Measurements from ENCODE around the gene PCK1. TPM values are rescaled to one million over a fixed set of nuclear protein-coding genes. Genes with fewer than 3 reads are reported as not detected.

The PCK1 gene
- total and polyA plus RNA-seq, 2 donors (not counting 1 experiment from before 2014, with no cell fraction given) = under 0.01 TPM; not detected in 1

DNA sequence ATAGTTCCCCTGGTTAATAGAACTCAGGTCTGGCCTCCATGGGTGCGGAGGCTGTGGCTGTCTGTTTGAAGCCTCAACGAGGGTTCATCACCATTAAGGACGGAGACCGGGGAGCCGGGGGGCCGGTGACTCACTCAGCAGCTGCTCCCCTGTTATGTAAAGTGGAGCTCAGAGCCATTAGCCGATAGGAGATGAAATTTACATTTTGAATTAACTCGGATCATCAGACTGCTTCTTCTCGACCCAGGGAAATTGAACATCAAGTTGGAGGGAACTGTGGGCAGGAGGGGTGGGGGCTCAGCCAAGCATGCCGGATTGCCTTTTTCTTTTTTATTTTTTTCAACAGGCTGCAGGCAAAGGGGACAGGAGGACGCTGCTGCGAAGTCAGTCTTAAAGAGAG, 12.3 kb downstream of the PCK1 start:
- Histone ChIP-seq H3K79me2 (ENCODE audit: control insufficient read depth, insufficient read depth, low read length) (no peaks in the 10 kb centered on the region), H3K27me3 (ENCODE audit: control insufficient read depth, insufficient read depth, low read length) (no peaks in the 10 kb centered on the region), H3K36me3 (ENCODE audit: control insufficient read depth, insufficient read depth, low read length) (no peaks in the 10 kb centered on the region), H3K9me3 (ENCODE audit: control insufficient read depth, insufficient read depth, low read depth, low read length) (no peaks in the 10 kb centered on the region), H3K4me1 (ENCODE audit: control insufficient read depth, extremely low read depth, insufficient read depth, low read length) (no peaks in the 10 kb centered on the region), H3K9ac (ENCODE audit: insufficient read depth, low read length) (no peak overlapping the region), H4K20me1 (ENCODE audit: control insufficient read depth, extremely low read depth, insufficient read depth, low read length) (no peaks in the 10 kb centered on the region), H3K27ac (ENCODE audit: insufficient read depth, low read length) (no peak overlapping the region), H2AFZ (ENCODE audit: low read length) (no peak overlapping the region), H3K4me2 (ENCODE audit: extremely low read depth, insufficient read depth, low read length) (no peak overlapping the region), H3K4me3 (replicated peaks in 1 of 4; ENCODE audit: control extremely low read depth in 1 of 4, insufficient read depth in 1 of 4, low read depth in 3 of 4, low read length in 4 of 4) (no peak overlapping the region)
- no peak for TF ChIP-seq EZH2 (IDR thresholded peaks at IDR 0.05; ENCODE audit: low read length, missing control alignments)
- TF ChIP-seq, protein P1, sequence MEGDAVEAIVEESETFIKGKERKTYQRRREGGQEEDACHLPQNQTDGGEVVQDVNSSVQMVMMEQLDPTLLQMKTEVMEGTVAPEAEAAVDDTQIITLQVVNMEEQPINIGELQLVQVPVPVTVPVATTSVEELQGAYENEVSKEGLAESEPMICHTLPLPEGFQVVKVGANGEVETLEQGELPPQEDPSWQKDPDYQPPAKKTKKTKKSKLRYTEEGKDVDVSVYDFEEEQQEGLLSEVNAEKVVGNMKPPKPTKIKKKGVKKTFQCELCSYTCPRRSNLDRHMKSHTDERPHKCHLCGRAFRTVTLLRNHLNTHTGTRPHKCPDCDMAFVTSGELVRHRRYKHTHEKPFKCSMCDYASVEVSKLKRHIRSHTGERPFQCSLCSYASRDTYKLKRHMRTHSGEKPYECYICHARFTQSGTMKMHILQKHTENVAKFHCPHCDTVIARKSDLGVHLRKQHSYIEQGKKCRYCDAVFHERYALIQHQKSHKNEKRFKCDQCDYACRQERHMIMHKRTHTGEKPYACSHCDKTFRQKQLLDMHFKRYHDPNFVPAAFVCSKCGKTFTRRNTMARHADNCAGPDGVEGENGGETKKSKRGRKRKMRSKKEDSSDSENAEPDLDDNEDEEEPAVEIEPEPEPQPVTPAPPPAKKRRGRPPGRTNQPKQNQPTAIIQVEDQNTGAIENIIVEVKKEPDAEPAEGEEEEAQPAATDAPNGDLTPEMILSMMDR (conservative IDR thresholded peaks at IDR 0.05 in 1 of 2, IDR thresholded peaks at IDR 0.05 in 1 of 2; ENCODE audit: low read depth in 1 of 2, low read length in 2 of 2) = no peak
- DNase-seq (ENCODE audit: low read depth in 2 of 2) = no peak

DNA sequence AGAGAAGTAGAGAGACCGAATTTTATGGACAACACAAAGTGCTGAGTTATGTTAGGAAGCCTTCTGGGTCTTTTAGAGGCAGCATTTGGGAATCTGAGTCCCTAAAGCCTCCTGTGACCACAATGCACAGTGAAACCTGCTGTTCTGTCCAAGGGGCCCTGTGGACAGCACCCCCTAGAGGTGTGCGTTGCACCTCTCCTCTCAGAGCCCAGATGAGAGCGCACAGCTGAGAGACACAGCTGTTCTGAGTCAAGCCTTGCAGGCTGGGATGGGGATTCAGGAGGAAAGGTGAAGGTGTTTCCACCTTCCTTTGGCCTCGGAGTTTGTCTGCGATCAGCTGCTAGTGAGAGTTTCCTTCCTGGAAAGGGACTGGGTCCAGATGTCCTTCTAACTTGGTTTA, 13.0 kb downstream of the PCK1 start:
- H3K36me3 ChIP-seq (ENCODE audit: control insufficient read depth, insufficient read depth, low read length) = no peaks in the 10 kb centered on the region
- H3K9ac ChIP-seq (ENCODE audit: insufficient read depth, low read length) = no peak overlapping the region
- TF ChIP-seq, protein P1 (conservative IDR thresholded peaks at IDR 0.05 in 1 of 2, IDR thresholded peaks at IDR 0.05 in 1 of 2; ENCODE audit: low read depth in 1 of 2, low read length in 2 of 2) = no peak
- TF ChIP-seq EZH2 (IDR thresholded peaks at IDR 0.05; ENCODE audit: low read length, missing control alignments) = no peak
- H3K79me2 ChIP-seq (ENCODE audit: control insufficient read depth, insufficient read depth, low read length) = no peaks in the 10 kb centered on the region
- DNase-seq (ENCODE audit: low read depth in 2 of 2) = no peak
- no peak overlapping the region for H3K4me3 ChIP-seq (replicated peaks in 1 of 4; ENCODE audit: control extremely low read depth in 1 of 4, insufficient read depth in 1 of 4, low read depth in 3 of 4, low read length in 4 of 4)
- no peaks in the 10 kb centered on the region for H3K9me3 ChIP-seq (ENCODE audit: control insufficient read depth, insufficient read depth, low read depth, low read length)
- no peak overlapping the region for H2AFZ ChIP-seq (ENCODE audit: low read length)
- H3K27ac ChIP-seq (ENCODE audit: insufficient read depth, low read length) = no peak overlapping the region
- H3K27me3 ChIP-seq (ENCODE audit: control insufficient read depth, insufficient read depth, low read length) = no peaks in the 10 kb centered on the region
- H4K20me1 ChIP-seq (ENCODE audit: control insufficient read depth, extremely low read depth, insufficient read depth, low read length) = no peaks in the 10 kb centered on the region
- H3K4me1 ChIP-seq (ENCODE audit: control insufficient read depth, extremely low read depth, insufficient read depth, low read length) = no peaks in the 10 kb centered on the region
- no peak overlapping the region for H3K4me2 ChIP-seq (ENCODE audit: extremely low read depth, insufficient read depth, low read length)

DNA sequence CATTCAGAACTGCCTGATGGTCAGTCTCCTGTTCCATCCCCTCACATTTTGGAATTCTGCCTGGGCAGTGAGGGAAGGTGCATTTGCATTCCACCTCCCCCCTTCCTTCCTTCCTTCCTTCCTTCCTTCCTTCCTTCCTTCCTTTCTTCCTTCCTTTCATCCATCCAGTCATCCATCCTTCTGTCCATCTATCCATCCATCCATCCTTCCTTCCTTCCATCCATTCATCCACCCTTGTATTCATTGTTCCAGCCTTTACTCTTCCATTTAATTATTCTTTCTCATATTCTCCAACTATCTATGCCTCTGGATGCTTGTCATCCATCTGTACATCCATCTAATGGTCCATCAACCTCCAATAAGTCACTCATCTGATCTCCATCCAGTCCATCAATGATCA, 14.0 kb downstream of the PCK1 start:
- Histone ChIP-seq H4K20me1 (ENCODE audit: control insufficient read depth, extremely low read depth, insufficient read depth, low read length) (no peaks in the 10 kb centered on the region), H3K36me3 (ENCODE audit: control insufficient read depth, insufficient read depth, low read length) (no peaks in the 10 kb centered on the region), H3K9me3 (ENCODE audit: control insufficient read depth, insufficient read depth, low read depth, low read length) (no peaks in the 10 kb centered on the region), H3K79me2 (ENCODE audit: control insufficient read depth, insufficient read depth, low read length) (no peaks in the 10 kb centered on the region), H3K27ac (ENCODE audit: insufficient read depth, low read length) (no peak overlapping the region), H3K27me3 (ENCODE audit: control insufficient read depth, insufficient read depth, low read length) (no peaks in the 10 kb centered on the region), H3K9ac (ENCODE audit: insufficient read depth, low read length) (no peak overlapping the region), H3K4me1 (ENCODE audit: control insufficient read depth, extremely low read depth, insufficient read depth, low read length) (no peaks in the 10 kb centered on the region), H2AFZ (ENCODE audit: low read length) (no peak overlapping the region), H3K4me3 (replicated peaks in 1 of 4; ENCODE audit: control extremely low read depth in 1 of 4, insufficient read depth in 1 of 4, low read depth in 3 of 4, low read length in 4 of 4) (no peak overlapping the region), H3K4me2 (ENCODE audit: extremely low read depth, insufficient read depth, low read length) (no peak overlapping the region)
- TF ChIP-seq, protein P1 (conservative IDR thresholded peaks at IDR 0.05 in 1 of 2, IDR thresholded peaks at IDR 0.05 in 1 of 2; ENCODE audit: low read depth in 1 of 2, low read length in 2 of 2) = no peak
- no peak for TF ChIP-seq EZH2 (IDR thresholded peaks at IDR 0.05; ENCODE audit: low read length, missing control alignments)
- no peak for DNase-seq (ENCODE audit: low read depth in 2 of 2)

Data from fibroblast of lung (primary cell).